HG03025 (cell line): ENCODE measurements around the gene DNTT.
"Not testable (repeated sequence)": the region's sequence is repeated elsewhere in the genome, so short reads cannot be mapped to it uniquely, and the experiment has no call there.

Experiments
- ATAC-seq: cut with Tn5 transposase; IDR thresholded peaks from one replicate; pipeline ENCODE4 v1.9.1; 2021; ENCODE audit warnings: mild to moderate bottlenecking, moderate library complexity; ENCODE audit not compliant: unreplicated experiment, low FRiP score

Gene DNTT

GRCh38 chr10:96305019-96305418 lies 785 bp downstream of the DNTT start:
- no peak for ATAC-seq

GRCh38 chr10:96306516-96306915 lies 2.3 kb downstream of the DNTT start:
- ATAC-seq: no peak

GRCh38 chr10:96308854-96309253 lies 4.6 kb downstream of the DNTT start:
- ATAC-seq: not testable (repeated sequence)

- ATAC-seq: no peak
Measured at GRCh38 chr10:96309628-96310320, 5.5 kb downstream of the DNTT start.

- no peak for ATAC-seq
Measured at GRCh38 chr10:96310321-96310669, 6.1 kb downstream of the DNTT start.

GRCh38 chr10:96311180-96311715 lies 7.0 kb downstream of the DNTT start:
- ATAC-seq: no peak

- no peak for ATAC-seq
Measured at GRCh38 chr10:96313344-96313743, 9.1 kb downstream of the DNTT start.

- no peak for ATAC-seq
Measured at GRCh38 chr10:96317067-96317833, 13.0 kb downstream of the DNTT start.

- no peak for ATAC-seq
Measured at GRCh38 chr10:96319754-96320474, 15.7 kb downstream of the DNTT start.

- ATAC-seq: no peak
Measured at GRCh38 chr10:96321822-96322221, 17.6 kb downstream of the DNTT start.

GRCh38 chr10:96322275-96322674 lies 18.0 kb downstream of the DNTT start:
- ATAC-seq: no peak

GRCh38 chr10:96324447-96324846 lies 20.2 kb downstream of the DNTT start:
- ATAC-seq: no peak

GRCh38 chr10:96325719-96326373 lies 21.6 kb downstream of the DNTT start:
- ATAC-seq: peak; percentile 94

GRCh38 chr10:96327462-96327861 lies 23.2 kb downstream of the DNTT start:
- no peak for ATAC-seq

GRCh38 chr10:96333101-96333500 lies 28.9 kb downstream of the DNTT start:
- no peak for ATAC-seq

GRCh38 chr10:96334616-96335526 lies 30.6 kb downstream of the DNTT start:
- ATAC-seq: no peak

- ATAC-seq: no peak
Measured at GRCh38 chr10:96337106-96337505, 32.9 kb downstream of the DNTT start.

- no peak for ATAC-seq
Measured at GRCh38 chr10:96338279-96338925, 34.2 kb downstream of the DNTT start.

GRCh38 chr10:96339383-96339782 lies 35.1 kb downstream of the DNTT start:
- ATAC-seq: no peak
